Stimulated activated CD8-positive, alpha-beta memory T cell treated with anti-CD3 and anti-CD28 coated beads, Interleukin-12 subunit alpha, Interleukin-12 subunit beta, amount 100 ng/mL, for 1 hour (primary cell): ENCODE measurements around the gene CNKSR3.

Source experiments
- DNase-seq: peaks from one replicate; pipeline ENCODE4 v3.0.0-alpha.2; 2020; ENCODE audit warnings: low read depth

CNKSR3 gene

DNA sequence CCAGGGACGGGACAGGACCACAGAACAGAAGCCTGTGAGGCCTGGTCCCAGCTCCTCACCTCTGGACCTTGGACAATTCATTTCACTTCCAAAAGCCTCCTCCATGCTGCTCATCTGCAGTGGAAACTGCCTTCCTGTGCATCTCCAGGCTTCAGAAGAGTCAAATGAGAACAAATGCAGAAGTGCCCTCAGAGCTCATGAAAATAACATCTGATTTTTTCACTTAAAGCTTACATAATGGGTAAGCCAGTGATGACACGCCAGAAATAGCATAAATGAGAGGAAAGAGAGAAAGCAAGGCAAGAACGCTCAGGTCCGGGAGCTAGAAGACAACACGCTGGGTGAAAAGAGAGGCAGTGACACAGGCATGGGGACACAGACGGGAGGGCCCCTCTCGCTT lies 7.9 kb downstream of the CNKSR3 start:
- DNase-seq = no peak

DNA sequence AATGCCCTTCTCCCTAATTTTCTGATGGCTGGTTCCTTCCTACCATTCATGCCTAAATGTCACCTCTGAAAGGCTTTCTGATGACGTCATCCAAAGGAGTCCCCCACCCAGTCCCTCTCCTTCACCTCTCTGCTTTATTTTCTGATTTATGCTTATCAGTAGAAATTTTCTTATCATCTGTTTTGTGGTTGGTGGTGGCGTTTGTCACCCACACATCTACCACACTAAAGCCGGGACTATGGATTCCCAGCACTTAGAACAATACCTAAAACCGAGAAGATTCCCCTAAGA lies 9.0 kb downstream of the CNKSR3 start:
- no peak for DNase-seq

DNA sequence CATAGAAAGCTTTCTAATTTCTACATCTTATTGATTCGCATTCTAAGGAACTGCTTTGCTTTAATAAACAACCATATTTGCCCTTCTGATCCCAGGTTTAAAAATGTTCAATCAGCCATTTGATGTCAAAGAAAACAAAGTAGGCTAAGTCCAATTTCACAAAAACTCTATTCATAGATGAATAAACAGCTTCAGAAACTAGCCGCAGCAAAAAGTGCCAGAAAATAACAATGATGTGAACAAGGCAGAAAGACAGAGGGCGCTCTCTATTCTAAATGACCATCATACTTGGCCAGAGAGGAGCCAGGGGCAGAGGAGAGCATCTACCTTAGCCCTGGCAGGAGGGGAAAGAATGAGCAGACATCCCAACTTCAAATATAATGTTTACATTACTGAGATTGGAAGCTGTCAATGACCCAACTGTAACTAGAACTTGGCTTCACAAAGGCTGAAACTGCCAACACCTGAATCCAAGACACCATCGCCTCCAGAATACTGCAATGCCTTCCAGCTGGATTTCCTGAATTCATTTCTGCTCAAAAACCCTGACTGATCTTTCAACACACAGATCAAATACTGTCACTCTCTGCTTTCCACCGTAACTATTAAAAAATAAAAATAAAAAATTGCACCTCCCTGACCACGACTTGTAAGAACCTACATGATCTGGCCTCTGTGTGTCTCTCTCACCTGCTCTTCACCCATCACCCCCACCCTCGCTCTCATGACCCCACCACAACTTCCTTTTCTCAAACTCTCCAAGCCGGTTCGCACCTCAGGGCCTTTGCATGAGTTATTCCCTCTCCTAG lies 9.5 kb downstream of the CNKSR3 start:
- no peak for DNase-seq

DNA sequence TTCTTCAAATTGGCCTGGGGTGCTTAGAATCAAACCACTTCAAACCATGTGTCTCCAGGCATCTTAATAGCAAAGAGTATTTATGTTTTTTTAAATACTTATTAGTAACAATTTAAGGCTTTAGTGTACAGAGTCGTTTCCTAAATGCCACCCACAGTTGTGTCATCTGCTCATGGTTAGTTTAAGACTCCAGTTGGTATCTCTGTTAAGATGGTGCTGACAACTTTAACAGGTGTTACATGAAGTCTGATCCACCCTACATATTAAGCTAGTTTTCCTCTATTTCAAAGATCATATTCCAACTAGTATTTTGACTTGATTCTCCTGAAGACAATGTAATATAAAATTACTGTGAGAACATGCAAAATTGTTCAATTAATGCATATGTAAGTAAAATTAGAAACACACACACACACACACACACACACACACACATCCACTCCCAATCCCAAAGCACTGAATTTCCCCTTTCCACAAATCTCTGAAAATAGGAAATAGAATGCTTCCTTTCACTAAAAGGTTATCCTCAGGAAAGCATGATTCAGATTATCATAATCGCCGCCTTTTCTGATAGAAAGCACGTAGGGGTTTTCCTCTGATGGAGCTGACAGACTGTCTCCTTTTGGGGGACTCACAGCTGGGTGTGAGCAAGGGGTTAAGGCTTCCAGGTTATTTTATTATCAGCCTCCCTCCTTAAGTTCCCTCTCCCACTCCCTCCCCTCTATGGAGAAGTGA lies 10.5 kb downstream of the CNKSR3 start:
- DNase-seq = no peak

DNA sequence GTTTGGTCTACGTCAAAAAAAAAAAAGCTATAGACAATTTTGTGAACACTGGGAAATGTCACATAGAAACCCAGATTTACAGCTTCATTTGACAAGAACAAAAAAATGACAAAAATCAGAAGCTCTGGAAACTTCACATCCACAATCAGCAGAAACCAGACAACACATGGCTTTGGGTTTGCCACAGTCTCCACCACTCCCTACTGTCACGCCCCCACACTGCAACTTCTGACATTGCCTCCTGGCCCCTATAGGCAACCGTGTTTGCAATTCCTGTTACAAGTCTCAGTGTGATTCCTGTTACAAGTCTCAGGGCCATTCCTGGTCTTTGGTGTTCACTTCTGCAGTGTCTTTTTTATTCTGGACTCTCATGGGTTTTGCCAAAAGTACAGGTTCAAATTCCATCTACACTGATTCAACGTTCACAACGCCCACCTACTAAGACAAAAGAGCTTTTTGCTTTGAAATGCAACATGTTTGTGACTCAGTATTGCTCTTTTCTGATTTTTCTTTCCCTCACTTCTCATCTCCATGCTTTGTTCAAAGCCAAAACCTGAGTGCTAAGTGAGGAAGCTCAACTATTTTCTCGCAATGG lies 12.0 kb downstream of the CNKSR3 start:
- no peak for DNase-seq

DNA sequence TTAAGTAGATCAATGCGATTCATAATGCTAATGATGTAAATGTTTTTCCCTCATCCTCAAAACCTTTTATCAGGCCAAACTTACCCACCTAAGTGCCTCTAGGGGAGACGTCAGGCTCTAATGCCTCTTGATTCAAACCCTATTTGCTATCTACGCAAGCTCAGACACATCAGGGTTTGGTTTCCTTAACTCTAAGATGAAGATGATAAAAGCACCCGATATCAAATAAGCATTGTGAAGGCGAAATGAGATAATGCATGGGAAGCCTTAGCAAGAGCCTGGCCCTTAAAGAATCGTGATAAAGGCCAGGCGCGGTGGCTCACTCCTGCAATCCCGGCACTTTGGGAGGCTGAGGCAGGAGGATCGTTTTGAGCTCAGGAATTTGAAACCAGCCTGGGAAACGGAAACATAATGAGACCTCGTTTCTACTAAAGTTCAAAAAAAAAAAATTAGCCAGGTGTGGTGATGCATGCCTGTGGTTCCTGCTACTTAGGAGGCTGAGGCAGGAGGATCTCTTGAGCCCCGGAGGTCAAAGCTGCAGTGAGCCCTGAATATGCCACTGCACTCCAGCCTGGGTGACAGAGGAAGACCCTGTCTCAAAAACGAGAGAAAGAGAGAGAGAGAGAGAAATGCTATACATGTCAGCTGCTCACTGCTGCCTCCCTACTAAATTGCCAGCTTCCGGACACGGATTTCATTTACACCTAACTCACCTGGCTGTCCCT lies 13.5 kb downstream of the CNKSR3 start:
- DNase-seq = no peak

DNA sequence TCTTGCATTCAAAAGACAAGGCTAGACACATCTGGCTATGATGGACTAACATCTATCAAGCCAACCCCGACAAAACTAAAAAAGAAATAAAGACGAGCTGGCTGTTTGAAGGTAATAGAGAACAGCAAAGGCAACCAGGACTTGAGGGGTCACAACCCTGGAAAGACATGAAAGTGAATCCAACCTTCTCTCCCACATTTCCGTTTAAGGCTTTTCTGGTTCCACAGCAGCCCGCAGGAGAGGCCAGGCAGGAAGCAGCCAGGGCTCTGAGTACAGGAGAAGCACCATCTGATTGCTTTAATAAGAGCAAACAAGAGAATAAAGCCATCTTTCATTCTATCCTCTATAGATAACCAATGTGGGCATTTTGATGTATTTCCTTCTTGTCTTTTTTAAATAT lies 14.3 kb downstream of the CNKSR3 start:
- no peak for DNase-seq

DNA sequence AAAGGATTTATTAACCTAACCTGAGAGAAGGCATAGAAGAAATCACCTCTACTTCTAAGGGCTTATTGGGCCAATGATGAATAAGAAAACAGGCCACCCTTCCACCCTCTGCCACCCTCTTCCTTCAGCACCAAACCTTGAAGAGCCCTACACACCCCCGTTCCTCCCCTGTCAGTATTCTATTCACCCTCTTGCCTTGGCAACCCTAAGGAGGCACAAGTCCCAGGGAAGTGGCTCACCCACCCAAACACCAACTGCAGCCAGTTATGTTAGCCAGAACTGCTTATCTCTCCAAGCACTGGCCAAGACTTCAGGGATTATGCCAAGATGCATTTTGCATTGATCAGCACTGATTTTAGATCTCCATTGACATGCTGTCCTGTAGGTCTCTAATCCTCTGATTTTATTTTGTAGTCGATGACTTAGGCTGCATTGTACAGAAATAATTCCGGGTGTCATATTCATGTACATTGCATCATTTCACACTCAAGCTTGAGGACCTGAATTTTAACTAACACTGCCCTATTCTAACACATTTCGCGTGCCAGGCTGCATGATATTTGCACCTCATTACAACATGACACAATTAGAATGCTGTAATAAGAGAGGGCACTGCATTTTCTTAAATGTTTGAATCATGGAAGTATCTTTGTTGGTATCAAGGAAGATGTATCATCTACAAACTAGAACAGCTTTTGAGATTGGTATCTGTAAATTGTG lies 15.7 kb downstream of the CNKSR3 start:
- DNase-seq = no peak

DNA sequence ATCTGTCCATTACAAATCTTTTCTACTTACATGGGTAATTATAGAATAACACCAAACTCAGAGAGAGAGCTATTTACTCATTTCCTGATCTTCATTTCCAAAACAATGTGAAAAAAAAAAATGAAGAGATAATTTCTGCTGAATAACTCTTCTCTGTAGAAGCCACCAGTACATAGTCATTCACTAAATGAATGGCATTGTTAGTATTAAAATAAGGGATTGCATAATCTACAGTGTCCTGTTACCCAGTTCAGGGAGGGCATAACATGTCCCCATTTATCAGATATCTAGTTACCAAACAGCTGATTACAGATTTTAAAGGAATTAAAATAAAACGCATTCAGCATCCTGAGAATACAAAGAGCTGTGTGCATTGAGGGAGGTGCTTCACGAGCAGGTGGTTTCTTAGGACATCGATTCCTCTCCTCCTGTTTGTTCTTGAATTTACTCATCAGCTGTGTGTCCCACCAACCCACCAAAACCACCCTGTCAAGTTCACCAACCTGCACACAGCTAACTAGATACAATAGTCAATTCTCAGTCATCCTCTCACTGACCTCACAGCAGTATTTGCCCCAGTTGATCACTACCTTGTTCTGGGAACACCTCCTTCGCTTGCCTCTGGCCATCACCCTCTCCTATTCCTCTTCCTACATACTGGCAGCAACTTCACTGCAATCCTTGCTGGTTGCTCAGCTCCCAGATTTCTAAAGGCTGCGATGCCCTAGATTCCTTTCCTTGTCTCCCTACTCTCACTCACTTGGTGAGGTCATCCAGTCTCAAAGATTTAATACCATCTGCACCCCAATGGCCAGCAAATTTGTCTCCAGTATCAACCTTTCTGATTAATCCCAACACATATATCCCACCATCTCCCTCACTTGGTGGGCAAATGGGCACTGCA lies 18.7 kb downstream of the CNKSR3 start:
- DNase-seq = no peak

DNA sequence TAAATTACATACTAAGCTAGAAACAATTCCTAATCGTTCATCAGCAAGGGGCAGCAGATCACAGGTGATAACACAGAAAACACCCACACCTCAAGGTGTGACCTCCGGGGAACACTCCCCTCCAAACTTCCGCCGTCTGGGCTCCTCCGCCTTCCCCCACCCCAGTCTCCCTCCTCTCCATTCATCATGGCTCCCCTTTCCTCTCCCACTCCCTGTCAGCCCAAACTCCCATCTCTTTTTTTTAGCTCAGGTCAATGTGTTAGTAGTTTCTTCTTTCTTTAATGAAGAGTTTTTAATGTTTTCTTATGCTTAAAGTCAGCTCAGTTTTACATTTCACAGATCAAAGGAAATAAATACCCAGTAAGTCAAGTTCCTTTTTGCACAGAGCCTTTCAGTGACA lies 20.7 kb downstream of the CNKSR3 start:
- no peak for DNase-seq

DNA sequence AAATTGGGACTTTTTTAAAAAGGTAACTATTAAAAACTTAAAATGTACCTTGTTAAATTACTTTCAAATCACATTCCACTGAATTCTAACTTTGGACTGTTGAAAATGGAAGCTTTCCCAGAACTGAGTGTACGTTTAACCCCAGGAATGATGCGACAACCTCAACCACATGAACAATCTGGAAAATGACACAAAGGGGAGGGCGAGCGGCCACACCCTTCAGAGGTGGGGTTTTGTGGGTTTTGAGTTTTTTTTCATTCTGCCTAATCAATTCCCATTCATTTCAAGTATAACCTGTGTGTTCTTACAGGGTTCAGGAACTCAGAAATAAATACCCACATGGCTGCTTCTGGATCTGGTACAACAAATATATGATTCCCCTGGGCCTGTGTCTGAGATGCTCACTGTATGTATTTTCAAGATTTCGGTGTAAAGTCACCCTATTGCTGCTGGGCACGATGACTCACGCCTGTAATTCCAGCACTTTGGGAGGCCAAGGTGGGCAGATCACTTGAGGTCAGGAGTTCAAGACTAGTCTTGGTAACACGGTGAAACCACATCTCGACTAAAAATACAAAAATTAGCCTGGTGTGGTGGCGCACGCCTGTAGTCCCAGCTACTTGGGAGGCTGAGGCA lies 21.6 kb downstream of the CNKSR3 start:
- no peak for DNase-seq

DNA sequence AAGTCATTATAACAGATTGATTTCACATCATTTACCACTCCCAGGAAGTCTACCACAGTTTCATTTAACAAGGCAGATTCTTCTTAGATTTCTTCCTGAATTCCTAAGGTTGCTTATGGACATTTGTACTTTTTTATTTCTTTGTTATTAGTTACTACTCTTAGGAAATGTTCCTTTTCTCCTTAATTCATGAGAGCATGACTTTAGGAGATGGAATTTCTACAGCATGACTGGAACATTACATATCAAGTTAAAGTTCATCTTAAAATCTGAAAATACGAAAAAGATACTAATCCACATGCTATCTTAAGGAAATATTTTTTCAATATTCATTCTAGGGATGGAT lies 22.3 kb downstream of the CNKSR3 start:
- no peak for DNase-seq

DNA sequence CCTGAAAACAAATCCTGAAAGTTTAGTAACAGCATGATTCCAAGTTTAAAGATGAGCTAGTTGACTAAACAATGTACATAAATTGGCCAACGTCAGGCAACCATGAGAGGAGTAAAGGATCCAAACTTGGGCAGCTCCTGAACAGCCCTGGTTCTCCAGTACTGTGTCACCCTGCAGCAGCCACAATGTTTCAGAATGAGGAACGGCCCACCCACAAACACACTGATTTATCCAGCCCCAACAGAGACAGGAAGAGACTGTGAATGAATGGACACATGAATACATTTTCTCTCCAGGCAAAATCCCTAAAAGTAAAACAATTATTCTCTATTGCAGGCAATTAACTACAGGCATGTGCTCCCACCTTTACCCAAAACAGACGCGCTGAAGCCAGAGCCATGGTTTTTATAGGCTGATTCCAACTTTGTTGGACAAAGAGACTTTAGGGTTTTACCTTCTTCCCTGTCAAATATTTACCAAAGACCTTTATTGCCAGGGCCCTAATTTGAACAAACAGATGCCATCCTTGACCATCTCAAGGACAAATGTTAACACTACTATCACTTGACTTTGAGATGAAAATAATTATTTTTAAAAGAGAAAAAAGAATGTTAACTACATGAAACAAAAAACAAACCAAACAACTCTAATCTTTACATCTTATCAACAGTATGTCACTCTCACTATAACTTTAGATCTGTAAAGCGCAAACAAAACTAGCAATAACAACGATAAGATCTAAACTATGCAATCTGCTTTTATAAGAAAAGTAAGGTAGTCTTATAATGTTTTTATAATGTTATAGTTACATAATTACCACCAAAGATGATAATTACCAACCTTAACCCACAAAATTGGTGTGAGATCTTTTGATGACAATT lies 22.9 kb downstream of the CNKSR3 start:
- DNase-seq = no peak

DNA sequence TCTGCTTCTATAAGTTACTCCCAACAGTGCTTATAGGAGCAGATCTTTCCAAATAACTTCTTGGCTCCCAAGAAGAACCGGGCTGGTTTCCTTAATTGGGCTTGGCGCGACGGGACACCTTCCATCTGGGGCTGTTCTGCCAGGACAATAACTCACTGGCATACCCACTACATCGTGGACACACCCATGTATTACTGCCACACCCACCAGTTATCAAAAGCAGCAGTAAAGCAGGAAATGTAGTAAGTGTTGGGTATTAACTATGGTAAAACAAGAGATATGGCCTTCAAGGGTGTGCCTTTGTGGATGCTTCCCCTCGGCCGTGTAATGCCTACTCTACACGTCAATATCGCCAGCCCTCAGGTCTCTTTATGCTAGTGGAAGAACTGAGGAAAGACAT lies 24.7 kb downstream of the CNKSR3 start:
- no peak for DNase-seq

DNA sequence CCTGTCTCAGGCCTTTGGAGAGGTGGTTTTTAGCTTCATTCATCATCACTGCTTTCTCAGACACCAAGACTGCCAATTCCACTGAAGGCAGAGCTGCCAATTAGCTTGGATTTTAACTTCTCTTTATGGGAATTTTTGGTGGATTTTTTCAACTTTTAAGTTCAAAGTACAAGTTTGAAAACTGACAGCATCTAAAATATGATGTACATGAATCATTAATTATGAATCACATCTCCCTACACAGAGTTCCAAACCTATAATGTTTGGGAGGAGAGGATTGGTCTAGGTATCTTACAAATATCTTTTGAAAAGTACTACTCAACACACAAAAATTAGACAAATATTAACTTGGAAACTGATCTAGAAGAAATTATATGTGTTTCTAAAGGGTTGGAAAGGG lies 25.5 kb downstream of the CNKSR3 start:
- no peak for DNase-seq

DNA sequence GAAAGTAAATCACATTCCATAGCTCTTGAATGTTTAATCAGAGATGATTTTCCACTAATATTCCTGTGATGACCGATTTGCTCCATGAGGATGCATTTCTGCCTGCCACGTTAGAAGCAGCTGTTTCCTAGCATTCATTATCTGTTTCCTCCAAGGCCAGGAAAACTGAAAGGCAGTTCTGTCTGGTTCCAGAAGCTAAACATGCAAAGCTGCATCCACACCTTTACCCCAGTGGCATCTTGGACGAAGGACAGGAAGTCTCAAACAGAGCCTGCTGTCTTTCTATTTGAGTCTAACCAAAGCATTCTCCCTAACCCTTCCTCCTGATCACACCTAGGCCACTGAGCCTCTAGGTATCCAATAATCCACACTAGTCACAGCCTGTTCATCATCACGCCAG lies 27.6 kb downstream of the CNKSR3 start:
- no peak for DNase-seq

DNA sequence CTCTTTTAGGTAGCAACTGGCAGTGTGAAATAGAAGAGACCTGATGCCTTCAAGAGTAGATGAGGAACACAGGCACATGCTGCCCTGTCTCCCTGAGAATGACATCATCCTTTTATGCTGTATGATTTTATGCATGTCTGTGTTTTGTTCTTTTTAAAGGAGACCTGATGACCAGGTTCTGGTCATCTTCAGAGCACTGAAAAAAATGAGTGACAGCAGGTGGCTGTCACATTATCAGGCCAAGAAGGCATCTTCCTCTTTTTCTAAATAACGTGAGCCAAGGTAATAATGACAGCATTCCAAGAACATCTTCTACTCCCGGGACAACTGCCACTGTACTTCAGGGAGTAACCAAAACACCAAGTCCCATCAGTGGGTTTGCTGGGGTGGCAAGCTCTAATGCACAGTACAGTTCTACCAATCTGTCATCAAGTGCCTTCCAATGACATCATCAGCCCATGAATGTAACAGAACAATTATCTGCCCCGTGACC lies 28.9 kb downstream of the CNKSR3 start:
- no peak for DNase-seq

DNA sequence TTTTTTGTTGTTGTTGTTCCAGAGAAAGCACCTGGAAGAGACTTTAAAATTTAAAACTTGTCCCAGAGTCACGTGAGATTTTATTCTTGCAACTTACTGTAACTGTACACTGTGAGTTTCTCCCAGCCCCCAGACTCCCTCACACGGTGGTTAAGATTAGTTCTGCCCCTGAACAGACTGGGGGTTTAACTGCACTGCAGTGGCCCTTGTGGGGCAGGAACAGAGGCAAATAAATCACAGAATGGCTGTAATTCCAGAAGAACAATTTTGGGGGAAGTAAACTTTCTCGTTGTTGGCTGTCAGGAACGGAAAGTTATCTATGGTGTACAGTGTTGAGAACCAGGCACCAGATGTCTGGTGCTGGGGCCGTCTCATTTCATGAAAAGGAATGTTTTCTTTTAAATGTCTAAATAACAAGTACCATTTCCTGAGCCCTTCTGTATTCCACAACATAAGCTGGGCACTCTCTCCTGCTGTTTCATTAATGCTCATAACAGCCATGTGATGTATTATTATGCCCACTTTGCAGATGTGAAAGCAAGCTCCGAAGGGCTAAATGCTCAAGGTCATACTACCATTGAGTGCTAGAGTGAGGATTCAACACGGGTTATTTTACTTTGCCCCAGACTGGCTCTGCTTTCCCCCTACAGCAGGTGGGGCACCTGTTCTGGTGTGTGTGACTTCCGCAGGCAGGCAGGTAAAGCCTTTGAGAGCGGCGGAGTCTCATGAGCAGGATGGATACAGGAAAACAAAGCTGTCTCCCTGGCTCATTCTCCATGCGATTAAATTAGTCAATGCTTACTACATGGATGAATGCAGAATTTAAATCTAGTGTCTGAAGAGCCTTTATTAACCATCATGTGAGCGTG lies 30.5 kb downstream of the CNKSR3 start:
- no peak for DNase-seq

DNA sequence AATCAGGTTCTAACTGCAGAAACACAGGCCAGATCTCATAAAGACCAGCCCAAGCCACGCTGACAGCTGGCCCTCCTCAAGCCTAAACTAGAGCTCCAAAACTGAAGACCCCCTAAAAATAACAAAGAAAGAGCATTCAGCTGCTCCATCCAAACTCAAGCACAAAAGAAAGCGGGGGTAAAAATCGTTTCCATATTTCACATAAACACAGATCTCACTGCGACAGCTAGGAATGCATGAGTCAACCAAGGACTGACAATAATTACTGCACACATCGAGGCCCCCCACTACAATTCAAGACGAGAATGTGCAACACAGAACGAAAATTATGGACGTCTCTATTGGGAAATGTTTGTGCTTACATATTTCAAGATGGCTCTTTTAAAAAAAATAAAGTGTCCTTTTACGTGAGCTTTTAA lies 31.1 kb downstream of the CNKSR3 start:
- DNase-seq = no peak
